HepG2 (cell line): ENCODE data around the gene LYSMD1. TPM values are rescaled to one million over a fixed set of nuclear protein-coding genes. Genes with fewer than 3 reads are reported as not detected.
A peak's percentile ranks its signal among the peaks of the same experiment; 100 is the strongest.

Experiments
- ARHGAP35 ChIP-seq: sonication (generic); formaldehyde crosslinking; IDR thresholded peaks from 2 replicates; pipeline ENCODE4 v1.9.0; 2022; ENCODE audit warnings: mild to moderate bottlenecking, inconsistent platforms, moderate library complexity, missing genetic modification reagents, borderline replicate concordance
- ESRRA ChIP-seq: sonication (generic); formaldehyde crosslinking; IDR thresholded peaks from 2 replicates; pipeline ENCODE4 v1.5.1; 2020; ENCODE audit warnings: mild to moderate bottlenecking, low read depth, missing genetic modification reagents
- FOXO1 ChIP-seq: sonication (generic); formaldehyde crosslinking; IDR thresholded peaks from 2 replicates; pipeline ENCODE4 v1.4.0; 2020; ENCODE audit warnings: missing genetic modification reagents
- FOXP4 ChIP-seq: sonication (generic); formaldehyde crosslinking; IDR thresholded peaks from 2 replicates; pipeline ENCODE4 v1.4.0; 2020; ENCODE audit warnings: missing genetic modification reagents
- HDAC1 ChIP-seq: sonication (generic); formaldehyde crosslinking; IDR thresholded peaks from 2 replicates; pipeline ENCODE4 v1.5.1; 2020; ENCODE audit warnings: mild to moderate bottlenecking, missing genetic modification reagents
- HNF4G ChIP-seq, 2 experiments: sonication (generic) in 1 of 2; formaldehyde crosslinking in 1 of 2; IDR thresholded peaks; 2 replicates each; pipeline versions ENCODE4 v1.4.0 to v1.6.1; 2011 to 2020; ENCODE audit warnings: borderline replicate concordance in 2 of 2, low read depth in 2 of 2, mild to moderate bottlenecking in 2 of 2, low read length in 1 of 2, missing genetic modification reagents in 1 of 2, moderate library complexity in 1 of 2
- MAFG ChIP-seq: sonication (generic); formaldehyde crosslinking; IDR thresholded peaks from 2 replicates; pipeline ENCODE4 v1.5.1; 2020; ENCODE audit warnings: mild to moderate bottlenecking, missing genetic modification reagents
- MAFK ChIP-seq, 2 experiments: IDR thresholded peaks in 1 of 2; conservative IDR thresholded peaks in 1 of 2; 2 replicates each; pipeline ENCODE4 v1.6.1; 2011; ENCODE audit warnings: improper control_type of control experiment in 2 of 2, low read length in 2 of 2
- MBD4 ChIP-seq: IDR thresholded peaks from 2 replicates; pipeline ENCODE4 v1.6.1; 2012; ENCODE audit warnings: low read length, inconsistent platforms, borderline replicate concordance
- MED1 ChIP-seq: sonication (generic); formaldehyde crosslinking; IDR thresholded peaks from 2 replicates; pipeline ENCODE4 v1.4.0; 2020; ENCODE audit warnings: missing genetic modification reagents
- NCOR1 ChIP-seq: fragments of 200-600 bp; sonication (generic); IDR thresholded peaks from 2 replicates; pipeline ENCODE4 v1.7.0; 2017; ENCODE audit warnings: antibody characterized with exemption, low read length, borderline replicate concordance
- PATZ1 ChIP-seq: sonication (generic); formaldehyde crosslinking; IDR thresholded peaks from 2 replicates; pipeline ENCODE4 v1.4.0; 2020; ENCODE audit warnings: missing genetic modification reagents
- PHB2 ChIP-seq: fragments of 450-650 bp; IDR thresholded peaks from 2 replicates; pipeline ENCODE4 v1.6.1; 2018; ENCODE audit not compliant: partially characterized antibody
- POLR2AphosphoS5 ChIP-seq: IDR thresholded peaks from 2 replicates; pipeline ENCODE4 v1.6.1; 2012; ENCODE audit warnings: low read depth, low read length
- RXRB ChIP-seq: IDR thresholded peaks from 2 replicates; pipeline ENCODE4 v1.6.1; 2016; ENCODE audit warnings: borderline replicate concordance, missing genetic modification reagents, missing compliant biosample characterization
- SPEN ChIP-seq: sonication (generic); formaldehyde crosslinking; IDR thresholded peaks from 2 replicates; pipeline ENCODE4 v1.5.1; 2020; ENCODE audit warnings: low read depth, mild to moderate bottlenecking, missing genetic modification reagents
- ZNF180 ChIP-seq: sonication (generic); formaldehyde crosslinking; IDR thresholded peaks from 2 replicates; pipeline ENCODE4 v1.4.0; 2020; ENCODE audit warnings: low read depth, missing genetic modification reagents, borderline replicate concordance
- ZSCAN25 ChIP-seq: sonication (generic); formaldehyde crosslinking; IDR thresholded peaks from 2 replicates; pipeline ENCODE4 v1.8.0; 2022; ENCODE audit warnings: mild to moderate bottlenecking, missing genetic modification reagents
- polyA plus RNA-seq, 8 experiments: library from polyadenylated mRNA; depleted of rRNA in 3 of 8; stranded (reverse) in 7 of 8; unstranded in 1 of 8; fragments of >200 nt; fragmentation: Illumina TruSeq in 4 of 8; extraction: Trizol in 4 of 8; gene quantifications; 2 replicates each; pipeline versions ENCODE4 v1.2.1 to v1.2.3, GENCODE V29; 2011 to 2016; ENCODE audit warnings: low read depth in 4 of 8, missing spikeins in 1 of 8, mixed read lengths in 1 of 8; ENCODE audit not compliant: insufficient read depth in 1 of 8
- total RNA-seq, 5 experiments: library from RNA; depleted of rRNA; stranded (reverse); fragments of >200 nt; fragmentation: Illumina TruSeq; extraction: Trizol; gene quantifications; 2 replicates each; pipeline ENCODE4 v1.2.3, GENCODE V29; 2016; ENCODE audit warnings: low read depth in 1 of 5
- TF ChIP-seq, protein P1 (sequence below): sonication (generic); formaldehyde crosslinking; IDR thresholded peaks from 2 replicates; pipeline ENCODE4 v1.4.0; 2020; ENCODE audit warnings: missing genetic modification reagents
- TF ChIP-seq, protein P2 (sequence below): IDR thresholded peaks from 2 replicates; pipeline ENCODE4 v1.4.0; 2020; ENCODE audit warnings: mild to moderate bottlenecking, missing genetic modification reagents

LYSMD1 gene
- total and polyA plus RNA-seq, 2 of the 13 experiments (the other 11 are each of a cell fraction or from before 2014, with no cell fraction given) = 3.8 to 4.8 TPM

- TF ChIP-seq PATZ1 (CRISPR knock-in tag) = peak; percentile 36
- TF ChIP-seq MAFG = no peak
- TF ChIP-seq, protein P1, sequence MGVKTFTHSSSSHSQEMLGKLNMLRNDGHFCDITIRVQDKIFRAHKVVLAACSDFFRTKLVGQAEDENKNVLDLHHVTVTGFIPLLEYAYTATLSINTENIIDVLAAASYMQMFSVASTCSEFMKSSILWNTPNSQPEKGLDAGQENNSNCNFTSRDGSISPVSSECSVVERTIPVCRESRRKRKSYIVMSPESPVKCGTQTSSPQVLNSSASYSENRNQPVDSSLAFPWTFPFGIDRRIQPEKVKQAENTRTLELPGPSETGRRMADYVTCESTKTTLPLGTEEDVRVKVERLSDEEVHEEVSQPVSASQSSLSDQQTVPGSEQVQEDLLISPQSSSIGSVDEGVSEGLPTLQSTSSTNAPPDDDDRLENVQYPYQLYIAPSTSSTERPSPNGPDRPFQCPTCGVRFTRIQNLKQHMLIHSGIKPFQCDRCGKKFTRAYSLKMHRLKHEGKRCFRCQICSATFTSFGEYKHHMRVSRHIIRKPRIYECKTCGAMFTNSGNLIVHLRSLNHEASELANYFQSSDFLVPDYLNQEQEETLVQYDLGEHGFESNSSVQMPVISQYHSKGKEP (CRISPR knock-in tag) = no peak
- TF ChIP-seq ZNF180 (CRISPR knock-in tag) = no peak
- peak; percentile 27; the same call in 1 of the 2 replicates for TF ChIP-seq FOXO1 (CRISPR knock-in tag)
- peak; percentile 49; the same call in 1 of the 2 replicates for TF ChIP-seq FOXP4 (CRISPR knock-in tag)
- TF ChIP-seq, protein P2, sequence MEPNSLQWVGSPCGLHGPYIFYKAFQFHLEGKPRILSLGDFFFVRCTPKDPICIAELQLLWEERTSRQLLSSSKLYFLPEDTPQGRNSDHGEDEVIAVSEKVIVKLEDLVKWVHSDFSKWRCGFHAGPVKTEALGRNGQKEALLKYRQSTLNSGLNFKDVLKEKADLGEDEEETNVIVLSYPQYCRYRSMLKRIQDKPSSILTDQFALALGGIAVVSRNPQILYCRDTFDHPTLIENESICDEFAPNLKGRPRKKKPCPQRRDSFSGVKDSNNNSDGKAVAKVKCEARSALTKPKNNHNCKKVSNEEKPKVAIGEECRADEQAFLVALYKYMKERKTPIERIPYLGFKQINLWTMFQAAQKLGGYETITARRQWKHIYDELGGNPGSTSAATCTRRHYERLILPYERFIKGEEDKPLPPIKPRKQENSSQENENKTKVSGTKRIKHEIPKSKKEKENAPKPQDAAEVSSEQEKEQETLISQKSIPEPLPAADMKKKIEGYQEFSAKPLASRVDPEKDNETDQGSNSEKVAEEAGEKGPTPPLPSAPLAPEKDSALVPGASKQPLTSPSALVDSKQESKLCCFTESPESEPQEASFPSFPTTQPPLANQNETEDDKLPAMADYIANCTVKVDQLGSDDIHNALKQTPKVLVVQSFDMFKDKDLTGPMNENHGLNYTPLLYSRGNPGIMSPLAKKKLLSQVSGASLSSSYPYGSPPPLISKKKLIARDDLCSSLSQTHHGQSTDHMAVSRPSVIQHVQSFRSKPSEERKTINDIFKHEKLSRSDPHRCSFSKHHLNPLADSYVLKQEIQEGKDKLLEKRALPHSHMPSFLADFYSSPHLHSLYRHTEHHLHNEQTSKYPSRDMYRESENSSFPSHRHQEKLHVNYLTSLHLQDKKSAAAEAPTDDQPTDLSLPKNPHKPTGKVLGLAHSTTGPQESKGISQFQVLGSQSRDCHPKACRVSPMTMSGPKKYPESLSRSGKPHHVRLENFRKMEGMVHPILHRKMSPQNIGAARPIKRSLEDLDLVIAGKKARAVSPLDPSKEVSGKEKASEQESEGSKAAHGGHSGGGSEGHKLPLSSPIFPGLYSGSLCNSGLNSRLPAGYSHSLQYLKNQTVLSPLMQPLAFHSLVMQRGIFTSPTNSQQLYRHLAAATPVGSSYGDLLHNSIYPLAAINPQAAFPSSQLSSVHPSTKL (CRISPR knock-in tag) = 0 out of 2 replicates have a peak, but pooled peaks have one; percentile 17
- 0 out of 2 replicates have a peak, but pooled peaks have one; percentile 41 for TF ChIP-seq SPEN (CRISPR knock-in tag)
- TF ChIP-seq HDAC1 = 0 out of 2 replicates have a peak, but pooled peaks have one; percentile 46
- TF ChIP-seq ARHGAP35 (CRISPR knock-in tag) = no peak
- TF ChIP-seq POLR2AphosphoS5 = no peak; the same call in 1 of the 2 replicates
- 0 out of 2 replicates have a peak, but pooled peaks have one; percentile 8 for TF ChIP-seq ZSCAN25 (CRISPR knock-in tag)
- 0 out of 2 replicates have a peak, but pooled peaks have one; percentile 8 for TF ChIP-seq MED1 (CRISPR knock-in tag)
- TF ChIP-seq HNF4G (IDR thresholded peaks at IDR 0.05; ENCODE audit: borderline replicate concordance, low read depth, low read length) = peak; percentile 60; the same call in 1 of the 2 replicates
- no peak; the same call in 1 of the 2 replicates for TF ChIP-seq HNF4G (CRISPR knock-in tag; IDR thresholded peaks at IDR 0.05; ENCODE audit: borderline replicate concordance, low read depth)
- peak; percentile 34; the same call in 1 of the 2 replicates for TF ChIP-seq NCOR1
- TF ChIP-seq PHB2 = no peak
- TF ChIP-seq RXRB (CRISPR knock-in tag) = peak; percentile 24; the same call in 1 of the 2 replicates
- TF ChIP-seq MBD4 = no peak
- TF ChIP-seq ESRRA = no peak
- TF ChIP-seq MAFK (conservative IDR thresholded peaks at IDR 0.05 in 1 of 2, IDR thresholded peaks at IDR 0.05 in 1 of 2; ENCODE audit: low read length in 2 of 2) = peak in 1 of 2 experiments; percentile 67; a peak in 1 of 4 replicates
Observed at GRCh38 chr1:151147665-151148064, 18.0 kb downstream of the LYSMD1 start (continued).
